ENCODE results near the gene P2RX5.

Gene P2RX5

DNA sequence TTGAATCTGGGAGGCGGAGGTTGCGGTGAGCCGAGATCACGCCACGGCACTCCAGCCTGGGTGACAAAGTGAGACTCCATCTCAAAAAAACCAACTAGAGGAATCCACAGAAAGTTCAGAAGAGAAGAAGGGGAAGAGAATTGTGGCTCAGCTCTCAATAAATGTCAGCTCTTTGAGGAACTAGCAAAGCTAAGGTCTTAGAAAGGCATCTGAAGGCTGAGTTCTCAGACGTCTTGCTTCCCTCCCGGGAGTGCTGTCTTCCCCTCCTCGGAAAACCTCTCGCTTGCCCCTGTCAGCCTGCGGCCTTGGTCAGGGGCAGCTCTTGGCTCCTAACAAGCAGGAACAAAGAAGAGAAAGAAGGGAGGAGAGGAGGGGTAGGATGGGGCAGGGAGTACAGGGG lies 65.2 kb downstream of the P2RX5 start:
- TF ChIP-seq, protein P1, sequence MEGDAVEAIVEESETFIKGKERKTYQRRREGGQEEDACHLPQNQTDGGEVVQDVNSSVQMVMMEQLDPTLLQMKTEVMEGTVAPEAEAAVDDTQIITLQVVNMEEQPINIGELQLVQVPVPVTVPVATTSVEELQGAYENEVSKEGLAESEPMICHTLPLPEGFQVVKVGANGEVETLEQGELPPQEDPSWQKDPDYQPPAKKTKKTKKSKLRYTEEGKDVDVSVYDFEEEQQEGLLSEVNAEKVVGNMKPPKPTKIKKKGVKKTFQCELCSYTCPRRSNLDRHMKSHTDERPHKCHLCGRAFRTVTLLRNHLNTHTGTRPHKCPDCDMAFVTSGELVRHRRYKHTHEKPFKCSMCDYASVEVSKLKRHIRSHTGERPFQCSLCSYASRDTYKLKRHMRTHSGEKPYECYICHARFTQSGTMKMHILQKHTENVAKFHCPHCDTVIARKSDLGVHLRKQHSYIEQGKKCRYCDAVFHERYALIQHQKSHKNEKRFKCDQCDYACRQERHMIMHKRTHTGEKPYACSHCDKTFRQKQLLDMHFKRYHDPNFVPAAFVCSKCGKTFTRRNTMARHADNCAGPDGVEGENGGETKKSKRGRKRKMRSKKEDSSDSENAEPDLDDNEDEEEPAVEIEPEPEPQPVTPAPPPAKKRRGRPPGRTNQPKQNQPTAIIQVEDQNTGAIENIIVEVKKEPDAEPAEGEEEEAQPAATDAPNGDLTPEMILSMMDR (IDR thresholded peaks at IDR 0.05; ENCODE audit: extremely low read depth, insufficient read depth, missing control alignments): no peak
- DNase-seq (ENCODE audit: low spot score): no peak
- in situ Hi-C loops (cut with MboI; ENCODE audit: low pct_unique_long_range_greater_than_20kb, low sequenced_read_pairs, unreplicated experiment): no loop called here

DNA sequence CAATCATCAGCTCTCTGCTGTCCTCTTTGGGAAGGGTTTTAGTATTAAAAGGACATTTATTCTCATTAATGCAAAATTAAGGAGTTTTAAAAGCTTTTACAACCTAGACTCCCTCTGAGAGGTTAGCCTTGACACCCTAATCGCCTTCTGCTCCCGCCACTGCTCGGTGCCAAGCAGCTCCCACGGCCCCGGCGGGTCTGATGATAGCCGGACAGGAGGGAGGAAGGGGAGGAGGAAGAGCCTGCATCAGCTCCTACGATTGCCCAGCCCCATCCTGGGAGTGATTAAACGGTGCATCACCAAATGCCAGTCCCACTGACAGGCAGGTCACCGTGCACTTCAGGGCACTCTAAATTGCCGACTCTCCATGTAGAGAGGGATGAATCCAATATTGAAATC lies 68.2 kb downstream of the P2RX5 start:
- no peak for DNase-seq (ENCODE audit: low spot score)
- TF ChIP-seq, protein P1 (IDR thresholded peaks at IDR 0.05; ENCODE audit: extremely low read depth, insufficient read depth, missing control alignments): no peak
- in situ Hi-C loops (cut with MboI; ENCODE audit: low pct_unique_long_range_greater_than_20kb, low sequenced_read_pairs, unreplicated experiment): no loop called here

DNA sequence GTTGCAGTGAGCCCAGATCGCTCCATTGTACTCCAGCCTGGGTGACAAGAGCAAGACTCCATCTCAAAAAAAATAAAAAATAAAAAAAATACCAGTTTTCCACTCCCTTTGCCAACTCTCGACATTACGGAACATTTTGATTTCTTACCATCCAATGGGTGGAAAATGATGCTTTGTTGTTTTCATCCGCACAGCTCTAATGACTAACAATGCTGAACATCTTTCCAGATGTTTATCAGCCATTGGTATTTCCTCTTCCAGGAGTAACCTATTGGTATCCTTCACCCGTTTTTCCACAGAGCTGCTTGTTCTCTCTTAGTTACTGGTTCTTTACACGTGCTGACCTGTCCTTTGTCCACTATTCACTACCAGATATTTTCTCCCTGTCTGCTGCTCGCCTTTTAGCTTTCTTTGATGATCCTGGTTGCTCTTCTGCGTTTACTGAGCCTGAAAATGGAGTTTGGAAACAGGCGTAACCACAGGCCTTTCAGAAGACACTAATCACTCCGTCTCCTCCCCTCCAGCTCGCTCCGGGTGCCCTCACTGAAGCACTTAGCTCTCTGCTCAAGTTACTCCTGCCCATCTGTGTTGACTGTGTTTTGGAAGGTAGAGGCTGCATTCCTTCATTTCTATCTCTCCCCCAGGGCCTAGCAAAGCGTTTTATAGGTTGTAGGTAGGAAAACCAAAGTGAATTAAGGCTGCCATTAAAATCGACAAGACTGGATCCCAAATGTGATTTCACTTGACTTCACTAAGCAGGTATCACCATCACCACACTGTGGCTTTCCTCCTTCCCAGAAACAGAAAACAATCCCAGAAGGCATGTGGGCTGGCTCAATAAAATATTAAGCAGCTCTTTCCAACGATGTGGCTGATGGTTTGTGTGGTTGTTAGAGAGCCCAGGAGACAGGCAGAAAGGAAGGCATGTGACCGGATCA lies 68.9 kb downstream of the P2RX5 start:
- no peak for DNase-seq (ENCODE audit: low spot score)
- in situ Hi-C loops (cut with MboI; ENCODE audit: low pct_unique_long_range_greater_than_20kb, low sequenced_read_pairs, unreplicated experiment): no loop called here
- TF ChIP-seq, protein P1 (IDR thresholded peaks at IDR 0.05; ENCODE audit: extremely low read depth, insufficient read depth, missing control alignments): no peak

All from GM13977 (cell line).